Nephron (organoid): Measurements from ENCODE around the gene KCNQ1.

ENCODE experiments used
- H3K27ac Mint-ChIP-seq, 3 experiments: 2 replicates each; pipeline ENCODE4 v1.8.0; 2020; ENCODE audit warnings: mixed read lengths in 3 of 3, mild to moderate bottlenecking in 2 of 3, moderate library complexity in 1 of 3
- H3K27me3 Mint-ChIP-seq: 2 replicates; pipeline ENCODE4 v1.8.0; 2021; ENCODE audit warnings: low read depth, mild to moderate bottlenecking, moderate library complexity, mixed read lengths
- H3K36me3 Mint-ChIP-seq: 2 replicates; pipeline ENCODE4 v1.8.0; 2020; ENCODE audit warnings: low read depth, mixed read lengths
- H3K4me1 Mint-ChIP-seq: 2 replicates; pipeline ENCODE4 v1.8.0; 2020; ENCODE audit warnings: mixed read lengths
- H3K4me3 Mint-ChIP-seq, 3 experiments: 2 replicates each; pipeline ENCODE4 v1.8.0; 2020; ENCODE audit warnings: mild to moderate bottlenecking in 3 of 3, mixed read lengths in 3 of 3, moderate library complexity in 2 of 3
- H3K9me3 Mint-ChIP-seq: 2 replicates; pipeline ENCODE4 v1.8.0; 2020; ENCODE audit warnings: mixed read lengths
- TF ChIP-seq, protein P1 (sequence below), 3 experiments: fragments of 200-600 bp; sonication (generic); IDR thresholded peaks; one replicate each; pipeline ENCODE4 v1.5.0; 2021; ENCODE audit warnings: antibody characterized with exemption in 3 of 3; ENCODE audit not compliant: unreplicated experiment in 3 of 3

Gene KCNQ1

DNA sequence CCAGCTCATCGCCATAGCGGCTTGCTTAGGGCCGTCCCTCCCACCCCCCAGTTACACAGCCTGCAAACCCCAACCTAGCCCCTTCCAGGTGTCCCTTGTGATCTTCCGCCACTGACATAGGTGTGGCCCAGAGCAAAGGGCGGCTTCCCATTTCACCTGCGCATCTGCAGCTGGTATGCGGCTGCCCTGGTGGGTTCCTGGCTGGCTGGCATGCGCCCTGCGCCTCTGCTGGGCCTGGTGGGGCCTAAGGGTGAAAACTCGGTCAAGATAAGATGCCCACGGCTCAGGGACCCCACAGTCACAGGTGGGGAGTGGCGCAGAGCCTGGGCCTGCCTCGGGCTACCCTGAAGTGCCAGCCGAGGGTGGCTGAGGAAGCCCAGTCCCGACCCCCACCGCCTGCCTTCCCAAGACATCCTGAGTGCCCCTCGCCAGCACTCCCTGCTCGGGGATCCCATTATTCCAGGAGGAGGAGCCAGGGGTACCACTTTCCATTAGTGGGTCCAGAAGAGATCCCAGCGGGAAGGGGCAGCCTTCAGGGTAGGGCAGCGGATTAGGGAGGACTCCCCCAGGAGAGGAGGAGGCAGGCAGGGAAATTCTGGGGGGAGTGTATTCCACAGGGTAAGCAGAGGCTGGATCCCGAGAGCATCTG is 291.9 kb downstream of the KCNQ1 start:
- TF ChIP-seq, protein P1, sequence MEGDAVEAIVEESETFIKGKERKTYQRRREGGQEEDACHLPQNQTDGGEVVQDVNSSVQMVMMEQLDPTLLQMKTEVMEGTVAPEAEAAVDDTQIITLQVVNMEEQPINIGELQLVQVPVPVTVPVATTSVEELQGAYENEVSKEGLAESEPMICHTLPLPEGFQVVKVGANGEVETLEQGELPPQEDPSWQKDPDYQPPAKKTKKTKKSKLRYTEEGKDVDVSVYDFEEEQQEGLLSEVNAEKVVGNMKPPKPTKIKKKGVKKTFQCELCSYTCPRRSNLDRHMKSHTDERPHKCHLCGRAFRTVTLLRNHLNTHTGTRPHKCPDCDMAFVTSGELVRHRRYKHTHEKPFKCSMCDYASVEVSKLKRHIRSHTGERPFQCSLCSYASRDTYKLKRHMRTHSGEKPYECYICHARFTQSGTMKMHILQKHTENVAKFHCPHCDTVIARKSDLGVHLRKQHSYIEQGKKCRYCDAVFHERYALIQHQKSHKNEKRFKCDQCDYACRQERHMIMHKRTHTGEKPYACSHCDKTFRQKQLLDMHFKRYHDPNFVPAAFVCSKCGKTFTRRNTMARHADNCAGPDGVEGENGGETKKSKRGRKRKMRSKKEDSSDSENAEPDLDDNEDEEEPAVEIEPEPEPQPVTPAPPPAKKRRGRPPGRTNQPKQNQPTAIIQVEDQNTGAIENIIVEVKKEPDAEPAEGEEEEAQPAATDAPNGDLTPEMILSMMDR (IDR thresholded peaks at IDR 0.05; ENCODE audit: unreplicated experiment in 3 of 3) = no peak
- Mint-ChIP-seq H3K4me3 (no peak overlapping the region), H3K27ac (peak overlapping the region in 1 of 3 experiments; percentile 73), H3K9me3 (no peaks in the 10 kb centered on the region), H3K36me3 (no peaks in the 10 kb centered on the region), H3K27me3 (peaks cover 4% of the 10 kb centered on the region), H3K4me1 (peaks cover 42% of the 10 kb centered on the region)

GRCh38 chr11:2737226-2737590 is 292.4 kb downstream of the KCNQ1 start:
- H3K4me3 Mint-ChIP-seq = no peak overlapping the region
- no peaks in the 10 kb centered on the region for H3K36me3 Mint-ChIP-seq
- H3K27me3 Mint-ChIP-seq = peaks cover 4% of the 10 kb centered on the region
- H3K4me1 Mint-ChIP-seq = peaks cover 47% of the 10 kb centered on the region
- TF ChIP-seq, protein P1 (IDR thresholded peaks at IDR 0.05; ENCODE audit: unreplicated experiment in 3 of 3) = no peak
- peak overlapping the region; percentile 32 to 93 (median 89) for H3K27ac Mint-ChIP-seq
- no peaks in the 10 kb centered on the region for H3K9me3 Mint-ChIP-seq

- no peaks in the 10 kb centered on the region for H3K36me3 Mint-ChIP-seq
- H3K27me3 Mint-ChIP-seq = peaks cover 4% of the 10 kb centered on the region
- peaks cover 53% of the 10 kb centered on the region for H3K4me1 Mint-ChIP-seq
- H3K9me3 Mint-ChIP-seq = no peaks in the 10 kb centered on the region
- TF ChIP-seq, protein P1 (IDR thresholded peaks at IDR 0.05; ENCODE audit: unreplicated experiment in 3 of 3) = no peak
- H3K4me3 Mint-ChIP-seq = no peak overlapping the region
- peak overlapping the region; percentile 46 to 93 (median 89) for H3K27ac Mint-ChIP-seq
Observed at GRCh38 chr11:2737866-2738265, 293.1 kb downstream of the KCNQ1 start.

DNA sequence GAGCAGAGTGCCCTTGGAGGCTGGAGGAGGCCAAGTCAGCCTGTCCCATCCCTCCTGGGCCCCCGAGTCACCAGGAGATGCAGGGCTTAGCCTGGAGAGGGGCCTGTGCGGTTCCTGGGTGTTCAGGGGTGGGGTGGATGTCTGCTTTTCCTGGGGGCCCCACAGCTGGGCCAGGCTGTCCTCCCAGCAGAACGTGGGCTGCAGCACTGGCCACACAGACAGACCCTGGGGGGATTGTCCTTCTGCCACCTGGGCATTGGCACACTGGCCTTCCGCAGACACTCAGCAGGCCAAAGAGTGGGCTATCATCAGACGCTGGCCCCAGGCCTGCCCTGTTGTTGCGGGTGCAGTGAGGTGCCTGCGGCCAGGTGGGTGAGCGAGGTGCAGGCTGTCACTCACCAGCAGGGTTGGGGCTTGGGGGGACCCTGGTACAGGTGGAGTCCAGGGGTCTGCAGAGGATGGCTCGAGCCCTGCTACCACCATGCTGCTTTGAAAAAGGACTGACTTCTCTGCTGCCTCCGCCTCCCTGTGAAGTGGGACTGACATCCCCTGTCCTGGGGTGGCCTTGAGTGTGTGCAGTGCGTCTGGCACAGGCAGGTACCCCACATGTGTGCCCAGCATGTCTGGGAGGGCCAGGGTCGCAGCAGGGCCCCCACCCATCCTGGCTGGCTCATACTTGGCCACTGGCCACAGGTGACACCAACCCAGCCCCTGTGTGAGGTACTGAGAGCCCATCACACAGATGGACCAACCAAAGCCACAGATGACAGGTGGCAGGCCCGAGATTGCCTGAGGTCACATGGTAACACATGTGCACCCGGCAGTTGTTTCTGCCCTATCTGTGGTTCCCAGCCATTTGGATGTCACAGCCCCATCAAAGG is 294.0 kb downstream of the KCNQ1 start:
- TF ChIP-seq, protein P1 (IDR thresholded peaks at IDR 0.05; ENCODE audit: unreplicated experiment in 3 of 3) = no peak
- Mint-ChIP-seq H3K4me3 (no peak overlapping the region), H3K27ac (peak overlapping the region in 1 of 3 experiments; percentile 11), H3K27me3 (peaks cover 7% of the 10 kb centered on the region), H3K4me1 (peaks cover 55% of the 10 kb centered on the region), H3K36me3 (no peaks in the 10 kb centered on the region), H3K9me3 (no peaks in the 10 kb centered on the region)

GRCh38 chr11:2739531-2740274 is 294.9 kb downstream of the KCNQ1 start:
- H3K4me3 Mint-ChIP-seq = no peak overlapping the region
- H3K9me3 Mint-ChIP-seq = no peaks in the 10 kb centered on the region
- peaks cover 55% of the 10 kb centered on the region for H3K4me1 Mint-ChIP-seq
- no peaks in the 10 kb centered on the region for H3K36me3 Mint-ChIP-seq
- peaks cover 7% of the 10 kb centered on the region for H3K27me3 Mint-ChIP-seq
- peak overlapping the region in 1 of 3 experiments; percentile 81 for H3K27ac Mint-ChIP-seq
- TF ChIP-seq, protein P1 (IDR thresholded peaks at IDR 0.05; ENCODE audit: unreplicated experiment in 3 of 3) = no peak
